ENCODE data around the gene MYCBP. TPM values are rescaled to one million over a fixed set of nuclear protein-coding genes. Genes with fewer than 3 reads are reported as not detected.

Gene MYCBP
- total and polyA plus RNA-seq, 7 donors: 13.0 to 55.7 (median 18.9) TPM

DNA sequence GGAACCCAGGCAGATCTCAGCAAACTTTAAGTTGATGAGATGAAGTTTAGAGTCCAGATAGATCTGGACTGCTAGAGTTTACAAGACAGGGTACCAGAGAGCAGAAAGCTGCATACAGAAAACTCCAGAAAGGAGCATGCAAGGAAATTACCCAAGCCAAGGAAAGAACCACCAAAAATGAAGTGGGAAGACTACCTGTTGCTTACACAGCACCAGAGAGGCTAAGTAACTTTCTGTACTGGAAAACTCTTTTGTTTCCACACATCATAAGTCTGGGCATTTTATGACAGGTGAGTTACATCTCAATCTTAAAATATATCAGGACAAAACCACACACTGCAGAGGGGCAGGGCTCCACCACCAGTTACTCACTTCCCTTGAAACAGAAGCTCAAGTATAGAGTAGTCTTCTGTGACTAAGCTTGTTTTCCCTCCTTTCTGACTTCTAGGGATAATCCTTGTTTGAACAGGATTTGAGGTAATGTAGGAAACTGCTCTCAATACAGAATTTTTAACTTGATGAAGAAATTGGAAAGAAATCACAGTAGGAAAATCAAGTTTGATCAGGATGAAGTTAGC is 25.6 kb upstream of the MYCBP start:
- no peak for DNase-seq
- Histone ChIP-seq H3K27me3 (no peaks in the 10 kb centered on the region), H3K4me3 (no peak overlapping the region), H3K9me3 (no peaks in the 10 kb centered on the region), H3K36me3 (no peaks in the 10 kb centered on the region), H3K4me1 (no peaks in the 10 kb centered on the region), H3K27ac (no peak overlapping the region)
- no peak for TF ChIP-seq POLR2A (IDR thresholded peaks at IDR 0.05)
- TF ChIP-seq, protein P1, sequence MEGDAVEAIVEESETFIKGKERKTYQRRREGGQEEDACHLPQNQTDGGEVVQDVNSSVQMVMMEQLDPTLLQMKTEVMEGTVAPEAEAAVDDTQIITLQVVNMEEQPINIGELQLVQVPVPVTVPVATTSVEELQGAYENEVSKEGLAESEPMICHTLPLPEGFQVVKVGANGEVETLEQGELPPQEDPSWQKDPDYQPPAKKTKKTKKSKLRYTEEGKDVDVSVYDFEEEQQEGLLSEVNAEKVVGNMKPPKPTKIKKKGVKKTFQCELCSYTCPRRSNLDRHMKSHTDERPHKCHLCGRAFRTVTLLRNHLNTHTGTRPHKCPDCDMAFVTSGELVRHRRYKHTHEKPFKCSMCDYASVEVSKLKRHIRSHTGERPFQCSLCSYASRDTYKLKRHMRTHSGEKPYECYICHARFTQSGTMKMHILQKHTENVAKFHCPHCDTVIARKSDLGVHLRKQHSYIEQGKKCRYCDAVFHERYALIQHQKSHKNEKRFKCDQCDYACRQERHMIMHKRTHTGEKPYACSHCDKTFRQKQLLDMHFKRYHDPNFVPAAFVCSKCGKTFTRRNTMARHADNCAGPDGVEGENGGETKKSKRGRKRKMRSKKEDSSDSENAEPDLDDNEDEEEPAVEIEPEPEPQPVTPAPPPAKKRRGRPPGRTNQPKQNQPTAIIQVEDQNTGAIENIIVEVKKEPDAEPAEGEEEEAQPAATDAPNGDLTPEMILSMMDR (IDR thresholded peaks at IDR 0.05): no peak
- no peak for TF ChIP-seq EP300 (IDR thresholded peaks at IDR 0.05)
- TF ChIP-seq POLR2AphosphoS5 (IDR thresholded peaks at IDR 0.05): no peak
- intact Hi-C loops (cut with DNase I): no loop called here

DNA sequence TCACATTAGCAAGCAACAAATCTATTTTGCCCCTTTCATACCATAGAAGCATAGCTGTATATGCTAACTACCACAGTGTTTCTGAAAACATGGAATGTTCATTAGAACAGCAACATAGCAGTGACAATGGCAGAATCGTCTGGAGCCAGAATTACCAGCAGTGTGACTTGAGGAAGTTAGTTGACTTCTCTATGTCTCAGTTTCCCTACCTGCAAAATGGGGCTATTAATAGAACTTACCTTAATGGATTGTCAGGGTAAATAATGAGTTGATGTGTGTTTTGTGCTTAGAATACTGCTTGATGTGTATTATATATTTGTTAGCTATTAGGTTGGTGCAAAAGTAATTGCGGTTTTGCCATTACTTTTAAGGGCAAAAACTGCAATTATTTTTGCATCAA is 23.0 kb upstream of the MYCBP start:
- H3K36me3 ChIP-seq: no peaks in the 10 kb centered on the region
- 95 to 97% methylated on average over 2 of the region's 2 CpGs for WGBS, 2 donors
- TF ChIP-seq, protein P1 (IDR thresholded peaks at IDR 0.05): no peak
- no peak for TF ChIP-seq EP300 (IDR thresholded peaks at IDR 0.05)
- TF ChIP-seq POLR2AphosphoS5 (IDR thresholded peaks at IDR 0.05): no peak
- no peak for TF ChIP-seq POLR2A (IDR thresholded peaks at IDR 0.05)
- no peak overlapping the region for H3K27ac ChIP-seq
- intact Hi-C loops (cut with DNase I): no loop called here
- no peak for DNase-seq
- H3K9me3 ChIP-seq: no peaks in the 10 kb centered on the region
- H3K27me3 ChIP-seq: no peaks in the 10 kb centered on the region
- no peak overlapping the region for H3K4me3 ChIP-seq
- H3K4me1 ChIP-seq: no peaks in the 10 kb centered on the region

DNA sequence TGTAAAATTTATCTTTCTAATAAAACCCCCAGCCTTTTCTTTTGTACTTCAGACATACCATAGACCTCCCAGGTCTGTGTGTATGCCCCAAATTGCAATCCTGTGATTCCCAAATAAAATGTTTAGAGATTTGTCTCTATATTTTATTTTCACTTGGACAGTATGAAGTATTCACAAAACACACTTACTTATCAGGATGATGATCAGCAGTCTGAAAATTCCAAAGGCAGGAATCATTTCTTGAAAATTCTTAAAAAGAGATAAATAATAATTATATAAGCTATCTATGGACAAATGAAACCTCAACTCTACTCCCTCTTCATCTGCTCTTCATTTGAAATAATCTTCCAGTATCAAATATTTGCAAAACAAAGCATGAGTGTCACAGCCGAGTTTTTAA is 19.8 kb upstream of the MYCBP start:
- 81 to 90% methylated on average over 1 of the region's 1 CpG for WGBS, 2 donors
- Histone ChIP-seq H3K27me3 (no peaks in the 10 kb centered on the region), H3K4me1 (no peaks in the 10 kb centered on the region), H3K36me3 (no peaks in the 10 kb centered on the region), H3K4me3 (no peak overlapping the region), H3K9me3 (no peaks in the 10 kb centered on the region), H3K27ac (no peak overlapping the region)
- intact Hi-C loops (cut with DNase I): no loop called here
- TF ChIP-seq EP300 (IDR thresholded peaks at IDR 0.05) (no peak), POLR2AphosphoS5 (IDR thresholded peaks at IDR 0.05) (no peak), POLR2A (IDR thresholded peaks at IDR 0.05) (no peak)
- TF ChIP-seq, protein P1 (IDR thresholded peaks at IDR 0.05): no peak
- DNase-seq: no peak

DNA sequence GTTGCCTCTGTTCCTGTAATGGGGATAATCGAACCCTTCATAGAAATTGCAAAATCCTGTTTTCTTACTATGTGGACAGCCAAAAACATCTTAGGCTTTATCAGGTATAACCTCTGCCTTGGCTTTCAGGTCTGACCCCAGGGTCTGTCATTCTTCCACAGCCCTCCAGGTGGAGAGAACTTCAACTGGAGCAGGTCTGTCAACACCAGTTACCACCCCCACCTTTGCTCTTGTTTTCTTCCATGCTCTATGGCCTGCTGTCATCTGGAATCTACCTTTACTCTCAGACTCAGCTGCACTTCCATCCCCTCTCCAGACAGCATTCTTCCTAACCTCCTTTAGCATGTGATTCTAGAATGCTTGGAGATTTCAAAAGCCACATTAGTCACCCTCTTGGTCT is 18.6 kb upstream of the MYCBP start:
- Histone ChIP-seq H3K4me3 (no peak overlapping the region), H3K27ac (no peak overlapping the region), H3K4me1 (no peaks in the 10 kb centered on the region), H3K27me3 (no peaks in the 10 kb centered on the region), H3K9me3 (no peaks in the 10 kb centered on the region), H3K36me3 (no peaks in the 10 kb centered on the region)
- TF ChIP-seq POLR2AphosphoS5 (IDR thresholded peaks at IDR 0.05): no peak
- WGBS, 2 donors: 87 to 90% methylated on average over 1 of the region's 1 CpG
- intact Hi-C loops (cut with DNase I): no loop called here
- DNase-seq: no peak

DNA sequence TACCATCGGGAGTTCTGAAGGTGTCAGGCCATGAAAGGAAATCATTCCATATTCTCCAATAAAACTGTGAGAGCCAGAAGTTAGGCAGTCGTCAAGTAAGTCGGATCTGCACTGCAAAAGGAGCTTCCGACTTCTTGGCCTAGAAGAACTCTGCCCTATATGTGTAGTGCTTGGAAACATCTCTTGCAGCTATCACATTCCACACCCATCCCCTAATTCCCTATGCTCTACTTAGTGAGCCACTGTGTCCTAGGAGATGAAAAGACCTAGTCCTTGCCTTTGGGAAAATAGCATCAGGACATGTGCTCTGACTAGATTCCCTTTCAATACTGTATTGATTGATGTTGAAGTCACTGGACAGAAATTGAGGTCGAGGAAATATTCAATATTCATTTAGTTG is 16.4 kb upstream of the MYCBP start:
- no peak for TF ChIP-seq POLR2A (IDR thresholded peaks at IDR 0.05)
- TF ChIP-seq POLR2AphosphoS5 (IDR thresholded peaks at IDR 0.05): no peak
- TF ChIP-seq, protein P1 (IDR thresholded peaks at IDR 0.05): no peak
- TF ChIP-seq EP300 (IDR thresholded peaks at IDR 0.05): no peak
- H3K27ac ChIP-seq: no peak overlapping the region
- no peak overlapping the region for H3K4me3 ChIP-seq
- no peaks in the 10 kb centered on the region for H3K36me3 ChIP-seq
- intact Hi-C loops (cut with DNase I): no loop called here
- WGBS, 2 donors: 67 to 71% methylated on average over 5 of the region's 5 CpGs
- no peaks in the 10 kb centered on the region for H3K4me1 ChIP-seq
- no peak for DNase-seq
- no peaks in the 10 kb centered on the region for H3K27me3 ChIP-seq
- H3K9me3 ChIP-seq: no peaks in the 10 kb centered on the region

Data from sigmoid colon (tissue), 7 donors.